Stromal cell of bone marrow (primary cell): ENCODE data around the gene LHFPL6.
A peak's percentile ranks its signal among the peaks of the same experiment; 100 is the strongest.

Source experiments
- DNase-seq: peaks from one replicate; pipeline ENCODE4 v3.0.0-alpha.2; 2012; ENCODE audit warnings: low read depth

LHFPL6 gene

GRCh38 chr13:39590466-39591036, 12.4 kb downstream of the LHFPL6 start:
- DNase-seq = no peak

GRCh38 chr13:39588384-39588783, 14.6 kb downstream of the LHFPL6 start:
- no peak for DNase-seq

- no peak for DNase-seq
These were observed 15.1 kb downstream of the LHFPL6 start for GRCh38 chr13:39587939-39588338.

GRCh38 chr13:39586958-39587605, 15.9 kb downstream of the LHFPL6 start:
- DNase-seq = no peak

GRCh38 chr13:39586151-39586550, 16.8 kb downstream of the LHFPL6 start:
- no peak for DNase-seq

- no peak for DNase-seq
These were observed 17.8 kb downstream of the LHFPL6 start for GRCh38 chr13:39585219-39585618.

- DNase-seq = no peak
These were observed 22.0 kb downstream of the LHFPL6 start for GRCh38 chr13:39580881-39581575.

DNA sequence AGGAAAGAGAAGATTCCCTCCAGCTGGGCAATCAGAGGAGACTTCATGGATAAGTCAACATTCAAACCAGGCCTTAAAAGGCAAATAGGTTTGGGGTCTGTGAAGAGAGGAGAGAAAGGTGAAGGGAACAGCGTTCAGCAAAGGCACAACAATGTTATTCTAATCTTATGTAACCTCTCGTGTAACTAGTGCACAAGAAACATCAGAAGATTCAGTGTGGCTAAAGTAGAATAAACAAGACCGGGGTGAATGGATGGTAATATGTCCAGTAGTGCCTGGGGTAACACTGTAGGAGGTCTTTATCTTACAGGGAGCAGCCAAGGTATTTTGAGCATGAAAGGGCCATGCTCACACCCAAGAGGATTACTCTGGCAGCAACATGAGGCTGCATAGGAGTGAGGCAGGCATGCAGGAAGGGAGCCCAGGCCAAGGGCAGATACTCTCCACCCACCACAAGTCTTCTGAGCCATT, 24.1 kb downstream of the LHFPL6 start:
- DNase-seq = no peak

DNA sequence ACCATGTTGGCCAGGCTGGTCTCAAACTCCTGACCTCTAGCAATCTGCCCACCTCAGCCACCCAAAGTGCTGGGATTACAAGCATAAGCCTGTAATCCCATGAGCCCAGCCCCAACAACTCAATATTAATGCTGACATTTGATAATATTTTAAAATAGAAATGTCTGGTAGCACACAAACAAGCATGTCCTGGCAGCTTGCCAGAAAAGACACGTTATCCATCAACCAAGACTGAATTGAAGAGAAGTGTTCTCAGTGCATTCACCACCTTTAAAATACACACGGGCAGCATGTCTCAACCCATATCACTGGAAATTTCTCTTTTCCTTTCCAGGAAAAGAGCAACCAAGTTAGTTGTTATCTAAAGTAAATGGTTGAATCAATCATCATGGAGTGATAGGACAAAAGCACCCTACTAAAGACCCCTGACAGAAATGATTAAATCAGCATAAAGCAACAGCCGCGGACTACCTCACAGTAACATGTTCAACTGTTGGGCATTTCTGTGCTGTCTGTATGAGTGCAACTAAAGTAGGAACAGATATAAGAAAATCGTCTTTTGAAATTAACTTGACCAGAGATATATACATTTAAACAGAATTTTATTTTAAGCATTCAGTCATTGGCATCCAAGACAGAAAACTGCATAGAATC, 25.0 kb downstream of the LHFPL6 start:
- DNase-seq = no peak

GRCh38 chr13:39577203-39577602, 25.8 kb downstream of the LHFPL6 start:
- no peak for DNase-seq

DNA sequence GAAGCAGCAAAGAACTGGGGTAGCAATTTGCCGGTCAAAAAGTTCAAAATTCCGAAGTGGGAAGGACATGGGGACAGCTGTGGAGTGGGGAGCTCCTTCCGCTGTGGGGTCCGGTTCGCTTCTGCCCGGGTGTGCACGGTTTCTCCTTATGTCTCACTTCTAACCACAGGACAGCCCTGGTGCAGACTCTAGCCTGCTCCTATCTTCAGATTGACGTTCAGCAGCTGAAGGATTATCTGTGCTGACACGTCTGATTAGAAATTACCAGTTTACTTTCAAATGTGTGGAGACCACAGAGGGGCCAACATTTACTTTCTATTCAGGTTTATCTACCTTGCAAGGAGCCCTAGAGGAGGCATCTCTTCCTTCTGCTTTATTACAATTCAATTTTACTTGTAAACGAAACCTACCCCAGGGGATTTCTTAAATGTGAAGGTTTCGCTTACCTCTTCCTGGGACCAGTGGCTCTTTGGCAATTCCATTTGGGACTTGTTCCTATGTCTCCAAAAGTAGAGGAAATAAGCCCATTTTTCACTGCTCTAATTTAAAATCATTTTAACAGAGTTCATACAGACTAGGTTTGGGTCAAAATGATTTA, 27.3 kb downstream of the LHFPL6 start:
- no peak for DNase-seq

DNA sequence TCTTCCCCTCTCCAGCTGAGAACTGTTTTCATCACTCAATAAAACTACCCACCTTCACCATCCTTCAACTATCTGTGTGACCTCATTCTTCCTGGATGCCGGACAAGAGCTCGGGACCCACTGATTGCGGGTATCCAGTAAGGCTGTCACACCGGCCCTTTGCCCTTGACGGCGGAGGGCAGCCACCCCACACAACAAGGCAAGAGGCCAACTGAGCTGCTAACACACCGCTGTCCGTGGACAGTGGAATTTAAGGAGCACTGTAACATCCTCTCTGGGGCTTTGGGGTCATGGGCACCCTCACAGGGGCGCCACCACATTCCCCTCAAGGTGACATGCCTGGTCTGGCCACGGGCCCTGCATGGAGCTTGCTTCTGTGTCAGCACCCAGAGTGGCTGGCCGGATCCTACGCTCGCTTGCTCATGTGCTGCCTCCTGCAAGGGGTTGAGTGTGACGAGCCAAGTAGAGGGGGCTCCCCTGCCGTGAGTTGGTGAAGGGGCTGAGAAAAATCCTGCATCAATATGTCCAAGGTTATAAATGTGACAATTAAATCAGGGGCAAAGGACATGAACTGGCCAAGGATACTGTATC, 31.4 kb downstream of the LHFPL6 start:
- DNase-seq = no peak

DNA sequence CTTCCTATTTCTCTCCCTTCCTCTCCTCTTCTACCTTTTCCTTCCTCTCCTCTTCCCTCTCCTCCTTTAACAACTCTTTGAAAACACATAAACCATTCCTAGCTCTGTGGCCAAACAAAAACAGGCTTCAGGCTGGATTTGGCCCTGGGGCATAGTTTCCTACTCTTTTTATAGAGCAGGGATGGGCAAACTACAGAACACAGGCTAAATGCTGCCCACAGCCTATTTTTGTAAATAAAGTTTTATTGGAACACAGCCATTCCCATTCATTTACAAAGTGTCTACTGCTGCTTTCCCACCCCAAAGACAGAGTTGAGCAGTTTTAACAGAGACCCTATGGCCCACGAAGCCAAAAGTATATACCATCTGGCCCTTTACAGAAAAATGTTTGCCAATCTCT, 35.4 kb downstream of the LHFPL6 start:
- no peak for DNase-seq

GRCh38 chr13:39566216-39566869, 36.6 kb downstream of the LHFPL6 start:
- DNase-seq = no peak

GRCh38 chr13:39565036-39565949, 37.7 kb downstream of the LHFPL6 start:
- DNase-seq = peak; percentile 54

- DNase-seq = no peak
These were observed 39.6 kb downstream of the LHFPL6 start for GRCh38 chr13:39563470-39563735.

GRCh38 chr13:39561971-39562370, 41.0 kb downstream of the LHFPL6 start:
- no peak for DNase-seq

DNA sequence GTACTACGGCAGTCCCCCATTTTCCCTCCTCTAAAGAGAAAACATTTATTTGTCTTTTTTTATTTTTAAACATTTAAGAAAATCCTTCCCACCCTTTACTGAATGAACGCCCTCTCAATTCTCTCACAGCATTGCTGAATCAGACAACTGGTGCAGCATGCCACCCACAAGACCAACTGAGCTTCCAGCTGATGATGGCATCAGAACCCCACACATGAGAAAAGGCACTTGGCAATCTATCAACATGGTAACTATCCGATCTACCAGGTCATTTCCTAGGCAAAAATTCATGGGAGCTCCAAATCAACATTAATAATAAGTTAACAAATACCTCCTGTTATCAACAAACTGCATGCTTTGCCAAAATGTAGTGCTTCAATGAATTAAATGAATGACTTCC, 43.1 kb downstream of the LHFPL6 start:
- no peak for DNase-seq

DNA sequence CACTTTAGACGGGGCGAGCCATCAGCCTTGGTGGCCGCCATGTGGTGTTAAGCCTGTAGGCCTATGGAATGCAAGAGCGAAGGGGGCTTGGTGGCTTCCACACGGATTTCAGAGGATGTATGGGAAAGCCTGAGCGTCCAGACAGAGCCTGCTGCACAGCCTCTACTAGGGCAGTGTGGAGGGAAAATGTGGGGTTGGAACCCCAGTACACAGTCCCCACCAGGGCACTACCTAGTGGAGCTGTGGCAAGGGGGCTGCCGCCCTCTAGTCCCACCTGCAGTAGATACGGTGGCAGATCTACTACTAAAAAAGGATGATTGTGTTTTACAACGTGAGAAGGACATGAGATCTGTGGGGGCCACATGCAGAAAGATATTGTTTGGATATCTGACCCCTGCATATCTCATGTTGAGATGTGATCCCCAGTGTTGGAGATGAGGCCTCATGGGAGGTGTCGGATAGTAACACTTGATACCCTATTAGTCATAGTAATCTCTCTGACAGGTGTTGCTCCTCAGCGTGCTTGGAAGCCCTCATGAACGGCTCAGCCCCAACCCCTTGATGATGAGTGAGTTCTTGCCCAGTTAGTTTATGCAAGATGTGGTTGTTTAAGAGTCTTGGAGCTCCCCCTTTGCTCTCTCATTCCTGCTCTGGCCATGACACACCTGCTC, 45.6 kb downstream of the LHFPL6 start:
- DNase-seq = no peak

GRCh38 chr13:39556866-39557265, 46.1 kb downstream of the LHFPL6 start:
- DNase-seq = no peak
